GM12892 (cell line): ENCODE measurements around the gene SNX3.

Experiments
- POLR2A ChIP-seq: IDR thresholded peaks from 2 replicates; pipeline ENCODE4 v1.6.1; 2011; ENCODE audit warnings: low read depth, low read length, control low read depth
- POLR2AphosphoS5 ChIP-seq: IDR thresholded peaks from 2 replicates; pipeline ENCODE4 v1.6.1; 2011; ENCODE audit warnings: low read depth, low read length, control low read depth

DNA sequence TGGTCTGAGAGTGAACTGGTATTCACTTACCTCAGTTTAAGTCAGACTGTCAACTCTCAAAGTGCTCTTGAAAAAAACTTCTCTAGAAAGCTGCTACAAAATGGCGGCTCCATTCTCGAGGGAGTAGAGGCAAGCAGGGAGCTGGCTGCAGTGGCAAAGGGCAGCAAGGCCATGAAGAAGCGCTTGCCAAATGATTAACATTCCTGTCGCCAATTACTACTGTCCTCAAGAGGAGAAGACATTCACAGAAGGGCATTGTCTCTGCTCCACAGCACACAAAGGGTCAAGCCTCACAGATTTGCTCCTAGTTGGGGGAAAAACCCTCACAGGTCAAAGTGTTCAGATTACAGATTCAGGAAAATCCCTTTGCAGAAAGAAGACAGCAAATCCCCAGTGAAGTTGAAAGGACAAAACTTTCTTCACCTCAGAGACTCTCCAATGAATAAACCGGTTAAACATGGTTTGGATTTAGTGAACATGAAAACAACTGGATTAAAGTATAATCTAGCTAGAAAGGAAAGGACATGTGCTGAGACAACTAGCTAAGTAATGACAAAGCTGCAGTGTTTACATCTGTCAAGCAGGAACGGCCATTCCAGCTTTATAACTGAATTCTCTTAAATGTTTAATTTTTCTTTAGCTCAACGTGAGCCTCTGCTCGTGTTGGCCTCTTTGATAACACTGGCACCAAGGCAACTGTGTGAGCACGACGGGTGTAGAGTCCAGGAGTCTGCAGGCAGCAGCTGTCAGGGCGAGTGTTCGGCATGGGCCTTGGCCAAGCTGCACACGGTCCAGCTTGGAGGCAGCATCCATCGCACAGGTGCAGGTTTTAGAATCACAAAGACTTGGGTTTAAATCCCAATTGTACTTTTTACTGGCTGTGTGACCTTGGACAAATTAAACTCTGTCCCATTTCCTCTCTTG, 57.4 kb downstream of the SNX3 start:
- TF ChIP-seq POLR2AphosphoS5, result no peak
- no peak for TF ChIP-seq POLR2A
